Neural cell (in vitro differentiated cells): Measurements from ENCODE around the gene BRAF. TPM values are rescaled to one million over a fixed set of nuclear protein-coding genes. Genes with fewer than 3 reads are reported as not detected.

Experiments
- H2AFZ ChIP-seq: fragments of 200-600, 300-800 bp; sonication (generic), shearing (Covaris generic); 2 replicates; pipeline ENCODE4 v1.6.0; 2014; ENCODE audit warnings: low read depth, mild to moderate bottlenecking, antibody characterized with exemption, low read length, moderate library complexity
- H3F3A ChIP-seq: fragments of 200-600 bp; shearing (Covaris generic); 2 replicates; pipeline ENCODE4 v1.6.1; 2016; ENCODE audit warnings: mild to moderate bottlenecking, moderate library complexity, mixed read lengths, antibody characterized with exemption, low read length; ENCODE audit not compliant: insufficient read depth, poor library complexity, severe bottlenecking
- H3K27ac ChIP-seq: fragments of 200-600, 300-800 bp; sonication (generic), shearing (Covaris generic); 2 replicates; pipeline ENCODE4 v1.5.1; 2014; ENCODE audit warnings: mild to moderate bottlenecking, low read length, moderate library complexity
- H3K27me3 ChIP-seq: fragments of 300-800, 200-600 bp; sonication (generic), shearing (Covaris generic); 2 replicates; pipeline ENCODE4 v1.6.0; 2014; ENCODE audit warnings: mild to moderate bottlenecking, low read depth, low read length, moderate library complexity; ENCODE audit not compliant: insufficient read depth
- H3K36me3 ChIP-seq: fragments of 300-800, 200-600 bp; sonication (generic), shearing (Covaris generic); 2 replicates; pipeline ENCODE4 v1.5.1; 2014; ENCODE audit warnings: mild to moderate bottlenecking, antibody characterized with exemption, low read length, moderate library complexity; ENCODE audit not compliant: insufficient read depth
- H3K4me2 ChIP-seq: fragments of 300-800, 200-600 bp; sonication (generic), shearing (Covaris generic); 2 replicates; pipeline ENCODE4 v1.6.0; 2014; ENCODE audit warnings: mild to moderate bottlenecking, low read length
- H3K4me3 ChIP-seq: fragments of 300-800, 200-600 bp; sonication (generic), shearing (Covaris generic); 2 replicates; pipeline ENCODE4 v1.5.1; 2014; ENCODE audit warnings: mild to moderate bottlenecking, low read length, moderate library complexity
- H3K79me2 ChIP-seq: fragments of 200-600 bp; shearing (Covaris generic); replicated peaks from 2 replicates; pipeline ENCODE4 v1.6.0; 2014; ENCODE audit warnings: mild to moderate bottlenecking, low read length, moderate library complexity; ENCODE audit not compliant: insufficient read depth
- H3K9ac ChIP-seq: fragments of 300-800, 200-600 bp; sonication (generic), shearing (Covaris generic); 2 replicates; pipeline ENCODE4 v1.6.1; 2016; ENCODE audit warnings: mild to moderate bottlenecking, low read length, mixed read lengths
- H3K9me2 ChIP-seq: fragments of 200-600 bp; shearing (Covaris generic); 2 replicates; pipeline ENCODE4 v1.6.1; 2016; ENCODE audit warnings: mild to moderate bottlenecking, low read length, mixed read lengths; ENCODE audit not compliant: insufficient read depth
- H3K9me3 ChIP-seq: fragments of 200-600, 300-800 bp; sonication (generic), shearing (Covaris generic); 2 replicates; pipeline ENCODE4 v1.6.1; 2016; ENCODE audit warnings: mild to moderate bottlenecking, mixed run types, low read length, moderate library complexity, mixed read lengths
- H4K20me1 ChIP-seq: fragments of 200-600 bp; shearing (Covaris generic); 2 replicates; pipeline ENCODE4 v1.6.1; 2016; ENCODE audit warnings: mild to moderate bottlenecking, mixed run types; ENCODE audit not compliant: insufficient read depth
- EP300 ChIP-seq: fragments of 450-650 bp; conservative IDR thresholded peaks from 2 replicates; pipeline ENCODE4 v1.6.1; 2014; ENCODE audit warnings: antibody characterized with exemption, mild to moderate bottlenecking, moderate library complexity; ENCODE audit not compliant: poor library complexity, severe bottlenecking
- EZH2 ChIP-seq: fragments of 200-600, 300-800 bp; shearing (Covaris generic), sonication (generic); IDR thresholded peaks from 2 replicates; pipeline ENCODE4 v1.6.1; 2014; ENCODE audit warnings: antibody characterized with exemption, low read length, borderline replicate concordance, mild to moderate bottlenecking; ENCODE audit not compliant: insufficient read depth, poor library complexity, severe bottlenecking
- MXI1 ChIP-seq: fragments of 450-650 bp; conservative IDR thresholded peaks from 2 replicates; pipeline ENCODE4 v1.6.1; 2014; ENCODE audit warnings: antibody characterized with exemption, mild to moderate bottlenecking; ENCODE audit not compliant: poor library complexity, severe bottlenecking
- POLR2AphosphoS5 ChIP-seq: IDR thresholded peaks from 2 replicates; pipeline ENCODE4 v1.6.1; 2012
- RAD21 ChIP-seq: fragments of 450-650 bp; conservative IDR thresholded peaks from 2 replicates; pipeline ENCODE4 v1.6.1; 2014; ENCODE audit warnings: antibody characterized with exemption, mild to moderate bottlenecking, moderate library complexity
- REST ChIP-seq: IDR thresholded peaks from 2 replicates; pipeline ENCODE4 v1.6.1; 2012; ENCODE audit warnings: borderline replicate concordance
- SMC3 ChIP-seq: fragments of 450-650 bp; conservative IDR thresholded peaks from 2 replicates; pipeline ENCODE4 v1.6.1; 2014; ENCODE audit warnings: antibody characterized with exemption, mild to moderate bottlenecking, moderate library complexity; ENCODE audit not compliant: poor library complexity
- TAF1 ChIP-seq: IDR thresholded peaks from 2 replicates; pipeline ENCODE4 v1.6.1; 2012; ENCODE audit warnings: low read depth
- polyA plus RNA-seq: library from polyadenylated mRNA; depleted of rRNA; stranded (reverse); fragments of >200 nt; gene quantifications from 2 replicates; pipeline ENCODE4 v1.2.3, GENCODE V29; 2014
- TF ChIP-seq, protein P1 (sequence below): fragments of 450-650 bp; IDR thresholded peaks from 2 replicates; pipeline ENCODE4 v1.5.1; 2014; ENCODE audit warnings: antibody characterized with exemption, mild to moderate bottlenecking, moderate library complexity; ENCODE audit not compliant: poor library complexity, severe bottlenecking

The BRAF gene
- polyA plus RNA-seq, 1 donor from 2014 or later, result 31.7 TPM

DNA sequence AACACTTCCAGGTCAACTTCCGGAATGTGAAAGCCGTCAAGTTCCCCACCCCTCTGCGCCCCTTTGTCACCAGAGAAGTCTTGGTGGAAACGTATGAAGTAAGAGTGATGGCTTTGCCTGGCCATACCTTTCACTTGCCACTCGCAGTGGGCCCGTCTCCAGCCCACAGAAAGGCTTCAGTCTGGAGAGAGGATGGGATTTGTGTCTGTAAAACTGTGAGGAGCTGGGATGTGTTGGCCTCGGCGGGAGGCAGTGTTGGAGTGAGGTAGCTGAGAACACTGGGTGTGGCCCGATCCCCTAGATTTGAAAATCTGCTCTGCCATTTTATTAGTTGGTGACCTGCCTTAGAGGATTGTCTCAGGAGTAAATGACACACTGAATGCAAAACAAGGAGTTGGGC is 245.5 kb downstream of the BRAF start:
- Histone ChIP-seq H3K4me3 (no peak overlapping the region), H3F3A (no peaks in the 10 kb centered on the region), H3K9ac (no peak overlapping the region), H3K9me3 (no peaks in the 10 kb centered on the region), H3K4me2 (no peak overlapping the region), H3K27me3 (no peaks in the 10 kb centered on the region), H3K79me2 (no peaks in the 10 kb centered on the region), H3K9me2 (no peaks in the 10 kb centered on the region), H3K27ac (no peak overlapping the region), H2AFZ (no peak overlapping the region), H4K20me1 (no peaks in the 10 kb centered on the region), H3K36me3 (no peaks in the 10 kb centered on the region)
- TF ChIP-seq EZH2, result no peak
- TF ChIP-seq EP300, result no peak
- no peak for TF ChIP-seq REST
- TF ChIP-seq MXI1, result no peak
- TF ChIP-seq POLR2AphosphoS5, result no peak
- TF ChIP-seq, protein P1, sequence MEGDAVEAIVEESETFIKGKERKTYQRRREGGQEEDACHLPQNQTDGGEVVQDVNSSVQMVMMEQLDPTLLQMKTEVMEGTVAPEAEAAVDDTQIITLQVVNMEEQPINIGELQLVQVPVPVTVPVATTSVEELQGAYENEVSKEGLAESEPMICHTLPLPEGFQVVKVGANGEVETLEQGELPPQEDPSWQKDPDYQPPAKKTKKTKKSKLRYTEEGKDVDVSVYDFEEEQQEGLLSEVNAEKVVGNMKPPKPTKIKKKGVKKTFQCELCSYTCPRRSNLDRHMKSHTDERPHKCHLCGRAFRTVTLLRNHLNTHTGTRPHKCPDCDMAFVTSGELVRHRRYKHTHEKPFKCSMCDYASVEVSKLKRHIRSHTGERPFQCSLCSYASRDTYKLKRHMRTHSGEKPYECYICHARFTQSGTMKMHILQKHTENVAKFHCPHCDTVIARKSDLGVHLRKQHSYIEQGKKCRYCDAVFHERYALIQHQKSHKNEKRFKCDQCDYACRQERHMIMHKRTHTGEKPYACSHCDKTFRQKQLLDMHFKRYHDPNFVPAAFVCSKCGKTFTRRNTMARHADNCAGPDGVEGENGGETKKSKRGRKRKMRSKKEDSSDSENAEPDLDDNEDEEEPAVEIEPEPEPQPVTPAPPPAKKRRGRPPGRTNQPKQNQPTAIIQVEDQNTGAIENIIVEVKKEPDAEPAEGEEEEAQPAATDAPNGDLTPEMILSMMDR, result no peak
- no peak for TF ChIP-seq SMC3
- TF ChIP-seq RAD21, result no peak
- no peak for TF ChIP-seq TAF1

DNA sequence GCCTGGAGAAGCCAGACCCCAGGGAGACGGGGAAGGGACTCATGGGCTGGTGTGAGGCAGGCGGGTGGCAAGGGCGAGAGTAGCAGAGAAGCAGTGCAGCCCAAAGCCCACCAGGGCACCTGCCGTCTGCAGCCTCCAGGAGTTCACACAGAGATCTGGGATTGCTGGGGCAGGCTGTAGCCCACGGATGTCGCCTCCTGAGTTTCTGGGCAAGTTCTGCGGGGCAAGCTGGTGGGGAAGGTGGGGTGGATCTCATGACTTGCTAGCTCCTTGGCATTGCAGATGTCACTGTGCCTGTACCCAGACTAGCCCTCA is 246.0 kb downstream of the BRAF start:
- Histone ChIP-seq H3K36me3 (no peaks in the 10 kb centered on the region), H4K20me1 (no peaks in the 10 kb centered on the region), H3K9me2 (no peaks in the 10 kb centered on the region), H3K4me2 (no peak overlapping the region), H3K27ac (no peak overlapping the region), H3K79me2 (no peaks in the 10 kb centered on the region), H3K9ac (no peak overlapping the region), H3F3A (no peaks in the 10 kb centered on the region), H3K9me3 (no peaks in the 10 kb centered on the region), H3K27me3 (peaks cover under 1% of the 10 kb centered on the region), H2AFZ (no peak overlapping the region), H3K4me3 (no peak overlapping the region)
- TF ChIP-seq POLR2AphosphoS5 (no peak), EP300 (no peak), MXI1 (no peak), RAD21 (no peak), REST (no peak), TAF1 (no peak)
